A549 (cell line): ENCODE results near the gene BABAM2. TPM values are rescaled to one million over a fixed set of nuclear protein-coding genes. Genes with fewer than 3 reads are reported as not detected.

ENCODE experiments used
- CBX2 ChIP-seq: fragments of 200-600 bp; sonication (generic); IDR thresholded peaks from 2 replicates; pipeline ENCODE4 v1.6.1; 2016; ENCODE audit warnings: low read depth, mild to moderate bottlenecking, borderline replicate concordance
- CBX8 ChIP-seq: fragments of 200-600 bp; sonication (generic); IDR thresholded peaks from 2 replicates; pipeline ENCODE4 v1.6.1; 2016
- CEBPB ChIP-seq, 2 experiments: fragments of >200 bp in 1 of 2; sonication (Bioruptor Twin) in 1 of 2; formaldehyde crosslinking in 1 of 2; IDR thresholded peaks; 2 replicates each; pipeline ENCODE4 v1.6.1; 2012 to 2016
- CHD2 ChIP-seq: fragments of 150-350 bp; IDR thresholded peaks from 2 replicates; pipeline ENCODE4 v1.6.1; 2014; ENCODE audit warnings: low read length; ENCODE audit not compliant: partially characterized antibody
- CHD4 ChIP-seq: fragments of 200-600 bp; sonication (generic); IDR thresholded peaks from 2 replicates; pipeline ENCODE4 v1.6.1; 2016; ENCODE audit warnings: antibody characterized with exemption, mild to moderate bottlenecking, borderline replicate concordance
- EHF ChIP-seq: fragments of 250-450 bp; sonication (Bioruptor Pico); IDR thresholded peaks from 2 replicates; pipeline ENCODE4 v1.5.0; 2020; ENCODE audit warnings: mild to moderate bottlenecking
- EHMT2 ChIP-seq: fragments of 200-600 bp; sonication (generic); IDR thresholded peaks from 2 replicates; pipeline ENCODE4 v1.6.1; 2016; ENCODE audit warnings: antibody characterized with exemption, low read depth, mild to moderate bottlenecking, moderate library complexity
- FOSB ChIP-seq: fragments of 250-450 bp; sonication (Bioruptor Pico); IDR thresholded peaks from 2 replicates; pipeline ENCODE4 v1.5.0; 2020; ENCODE audit warnings: mild to moderate bottlenecking, moderate library complexity
- FOSL2 ChIP-seq, 2 experiments: fragments of 450-650 bp in 1 of 2; fragments of >200 bp in 1 of 2; sonication (Bioruptor Twin) in 1 of 2; formaldehyde crosslinking; IDR thresholded peaks; 2 replicates each; pipeline versions ENCODE4 v1.5.0 to v1.6.1; 2016 to 2020; ENCODE audit warnings: mild to moderate bottlenecking in 1 of 2, moderate library complexity in 1 of 2
- FOXS1 ChIP-seq: fragments of 250-450 bp; sonication (Bioruptor Pico); IDR thresholded peaks from 2 replicates; pipeline ENCODE4 v1.5.0; 2020; ENCODE audit warnings: mild to moderate bottlenecking, moderate library complexity
- GATA3 ChIP-seq: IDR thresholded peaks from 2 replicates; pipeline ENCODE4 v1.6.1; 2012; ENCODE audit warnings: borderline replicate concordance
- HEYL ChIP-seq: fragments of 250-450 bp; sonication (Bioruptor Pico); IDR thresholded peaks from 2 replicates; pipeline ENCODE4 v1.8.0; 2021; ENCODE audit warnings: mild to moderate bottlenecking, moderate library complexity
- HOXB5 ChIP-seq: fragments of 250-450 bp; sonication (Bioruptor Pico); IDR thresholded peaks from 2 replicates; pipeline ENCODE4 v1.5.0; 2020; ENCODE audit warnings: mild to moderate bottlenecking, moderate library complexity
- KDM5A ChIP-seq: fragments of 200-600 bp; sonication (generic); IDR thresholded peaks from 2 replicates; pipeline ENCODE4 v1.6.1; 2016; ENCODE audit warnings: antibody characterized with exemption, mild to moderate bottlenecking
- MYC ChIP-seq: IDR thresholded peaks from 2 replicates; pipeline ENCODE4 v1.6.1; 2012; ENCODE audit warnings: mild to moderate bottlenecking, inconsistent platforms, low read length, improper control_type of control experiment, borderline replicate concordance
- PHF8 ChIP-seq: fragments of 200-600 bp; sonication (generic); IDR thresholded peaks from 2 replicates; pipeline ENCODE4 v1.6.1; 2016; ENCODE audit warnings: low read depth, mild to moderate bottlenecking, antibody characterized with exemption, moderate library complexity, borderline replicate concordance
- POLR2AphosphoS2 ChIP-seq: conservative IDR thresholded peaks from 2 replicates; pipeline ENCODE4 v1.6.1; 2012; ENCODE audit warnings: low read length, improper control_type of control experiment, inconsistent platforms
- RAD21 ChIP-seq, 2 experiments: fragments of >200 bp in 1 of 2; sonication (Bioruptor Twin) in 1 of 2; formaldehyde crosslinking in 1 of 2; IDR thresholded peaks in 1 of 2; conservative IDR thresholded peaks in 1 of 2; 2 replicates in 1 of 2; 3 replicates in 1 of 2; pipeline ENCODE4 v1.6.1; 2012 to 2018; ENCODE audit warnings: inconsistent platforms in 1 of 2
- RNF2 ChIP-seq: fragments of 200-600 bp; sonication (generic); IDR thresholded peaks from 2 replicates; pipeline ENCODE4 v1.6.1; 2016; ENCODE audit warnings: low read depth, mild to moderate bottlenecking, antibody characterized with exemption, moderate library complexity, borderline replicate concordance
- TFCP2L1 ChIP-seq: fragments of 250-450 bp; sonication (Bioruptor Pico); IDR thresholded peaks from 2 replicates; pipeline ENCODE4 v1.5.0; 2021; ENCODE audit warnings: mild to moderate bottlenecking
- ZFP36 ChIP-seq: fragments of 450-650 bp; IDR thresholded peaks from 2 replicates; pipeline ENCODE4 v1.6.1; 2014; ENCODE audit warnings: borderline replicate concordance; ENCODE audit not compliant: partially characterized antibody
- ZSCAN20 ChIP-seq: fragments of 250-450 bp; sonication (Bioruptor Pico); IDR thresholded peaks from 2 replicates; pipeline ENCODE4 v1.8.0; 2022; ENCODE audit warnings: mild to moderate bottlenecking, moderate library complexity
- polyA plus RNA-seq, 4 experiments: library from polyadenylated mRNA; depleted of rRNA in 3 of 4; stranded (reverse); fragments of >200 nt; fragmentation: RNase III in 1 of 4; extraction: RNeasy Plus Mini Kit Qiagen cat#74134 plus additional on column Dnase treatment in 1 of 4; gene quantifications; 2 replicates in 3 of 4; 3 replicates in 1 of 4; pipeline ENCODE4 v1.2.3, GENCODE V29; 2011 to 2017
- TF ChIP-seq, protein P1 (sequence below): fragments of >200 bp; sonication (Bioruptor Twin); formaldehyde crosslinking; IDR thresholded peaks from 3 replicates; pipeline ENCODE4 v1.6.1; 2016
- TF ChIP-seq, protein P2 (sequence below): fragments of 150-350 bp; IDR thresholded peaks from 2 replicates; pipeline ENCODE4 v1.6.1; 2014; ENCODE audit warnings: low read depth, mild to moderate bottlenecking, low read length
- TF ChIP-seq, protein P3 (sequence below): fragments of 250-450 bp; sonication (Bioruptor Pico); IDR thresholded peaks from 2 replicates; pipeline ENCODE4 v1.5.0; 2020; ENCODE audit warnings: low read depth, mild to moderate bottlenecking, moderate library complexity
- TF ChIP-seq, protein P4 (sequence below): IDR thresholded peaks from 2 replicates; pipeline ENCODE4 v1.6.1; 2012
- TF ChIP-seq, protein P5 (sequence below): fragments of 450-650 bp; IDR thresholded peaks from 2 replicates; pipeline ENCODE4 v1.6.1; 2014; ENCODE audit warnings: antibody characterized with exemption
- TF ChIP-seq, protein P6 (sequence below): fragments of 200-600 bp; sonication (generic); IDR thresholded peaks from 2 replicates; pipeline ENCODE4 v1.6.1; 2016; ENCODE audit warnings: antibody characterized with exemption, mild to moderate bottlenecking, moderate library complexity
- TF ChIP-seq, protein P7 (sequence below): fragments of 250-450 bp; sonication (Bioruptor Pico); IDR thresholded peaks from 2 replicates; pipeline ENCODE4 v1.5.0; 2021; ENCODE audit warnings: mild to moderate bottlenecking, moderate library complexity, borderline replicate concordance

The BABAM2 gene
- polyA plus RNA-seq, 2 of the 4 experiments (the other 2 are of a cell fraction), result 53.7 to 78.4 TPM

DNA sequence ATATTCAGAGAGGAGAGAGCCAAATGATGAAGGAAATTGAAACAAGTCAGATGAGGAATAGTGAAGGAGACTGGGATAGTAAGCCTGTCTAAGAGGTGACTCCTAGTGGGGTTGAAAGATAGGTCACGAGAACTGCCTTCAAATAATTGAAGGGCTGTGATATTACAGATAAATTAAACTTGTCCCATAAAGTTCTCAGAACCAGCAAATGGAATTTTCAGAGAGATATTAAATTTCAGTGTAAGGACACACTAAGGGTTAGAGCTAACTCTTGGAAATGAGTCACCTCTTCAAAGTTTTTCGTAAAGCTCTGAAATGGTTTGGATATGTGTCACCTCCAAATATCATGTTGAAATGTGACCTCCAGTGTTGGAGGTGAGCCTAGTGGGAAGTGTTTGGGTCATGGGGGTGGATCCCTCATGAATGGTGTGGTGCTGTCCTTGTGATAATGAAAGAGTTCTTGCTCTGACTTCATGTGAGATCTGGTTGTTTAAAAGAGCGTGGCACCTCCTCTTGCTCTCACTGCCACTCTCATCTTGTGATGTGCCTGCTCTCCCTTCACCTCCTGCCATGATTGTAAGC is 87.3 kb downstream of the BABAM2 start (continued):
- TF ChIP-seq EHMT2 (no peak), TFCP2L1 (no peak), HEYL (CRISPR knock-in tag) (no peak), POLR2AphosphoS2 (no peak), EHF (no peak), FOSB (no peak), RNF2 (no peak), CHD4 (no peak), FOXS1 (CRISPR knock-in tag) (no peak), CHD2 (no peak), GATA3 (peak; percentile 95), KDM5A (no peak), FOSL2 (IDR thresholded peaks at IDR 0.05) (peak; percentile 99), FOSL2 (CRISPR knock-in tag; IDR thresholded peaks at IDR 0.05) (peak; percentile 98), MYC (no peak), HOXB5 (no peak), CEBPB (IDR thresholded peaks at IDR 0.05) (peak; percentile 86 to 95), CBX8 (no peak), CBX2 (no peak), PHF8 (no peak), ZSCAN20 (CRISPR knock-in tag) (no peak), ZFP36 (no peak), RAD21 (conservative IDR thresholded peaks at IDR 0.05 in 1 of 2, IDR thresholded peaks at IDR 0.05 in 1 of 2) (peak; percentile 51 to 77)
- TF ChIP-seq, protein P1, sequence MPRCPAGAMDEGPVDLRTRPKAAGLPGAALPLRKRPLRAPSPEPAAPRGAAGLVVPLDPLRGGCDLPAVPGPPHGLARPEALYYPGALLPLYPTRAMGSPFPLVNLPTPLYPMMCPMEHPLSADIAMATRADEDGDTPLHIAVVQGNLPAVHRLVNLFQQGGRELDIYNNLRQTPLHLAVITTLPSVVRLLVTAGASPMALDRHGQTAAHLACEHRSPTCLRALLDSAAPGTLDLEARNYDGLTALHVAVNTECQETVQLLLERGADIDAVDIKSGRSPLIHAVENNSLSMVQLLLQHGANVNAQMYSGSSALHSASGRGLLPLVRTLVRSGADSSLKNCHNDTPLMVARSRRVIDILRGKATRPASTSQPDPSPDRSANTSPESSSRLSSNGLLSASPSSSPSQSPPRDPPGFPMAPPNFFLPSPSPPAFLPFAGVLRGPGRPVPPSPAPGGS, result peak; percentile 93
- TF ChIP-seq, protein P2, sequence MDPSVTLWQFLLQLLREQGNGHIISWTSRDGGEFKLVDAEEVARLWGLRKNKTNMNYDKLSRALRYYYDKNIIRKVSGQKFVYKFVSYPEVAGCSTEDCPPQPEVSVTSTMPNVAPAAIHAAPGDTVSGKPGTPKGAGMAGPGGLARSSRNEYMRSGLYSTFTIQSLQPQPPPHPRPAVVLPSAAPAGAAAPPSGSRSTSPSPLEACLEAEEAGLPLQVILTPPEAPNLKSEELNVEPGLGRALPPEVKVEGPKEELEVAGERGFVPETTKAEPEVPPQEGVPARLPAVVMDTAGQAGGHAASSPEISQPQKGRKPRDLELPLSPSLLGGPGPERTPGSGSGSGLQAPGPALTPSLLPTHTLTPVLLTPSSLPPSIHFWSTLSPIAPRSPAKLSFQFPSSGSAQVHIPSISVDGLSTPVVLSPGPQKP, result no peak
- TF ChIP-seq, protein P3, sequence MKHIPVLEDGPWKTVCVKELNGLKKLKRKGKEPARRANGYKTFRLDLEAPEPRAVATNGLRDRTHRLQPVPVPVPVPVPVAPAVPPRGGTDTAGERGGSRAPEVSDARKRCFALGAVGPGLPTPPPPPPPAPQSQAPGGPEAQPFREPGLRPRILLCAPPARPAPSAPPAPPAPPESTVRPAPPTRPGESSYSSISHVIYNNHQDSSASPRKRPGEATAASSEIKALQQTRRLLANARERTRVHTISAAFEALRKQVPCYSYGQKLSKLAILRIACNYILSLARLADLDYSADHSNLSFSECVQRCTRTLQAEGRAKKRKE (CRISPR knock-in tag), result no peak
- TF ChIP-seq, protein P4, sequence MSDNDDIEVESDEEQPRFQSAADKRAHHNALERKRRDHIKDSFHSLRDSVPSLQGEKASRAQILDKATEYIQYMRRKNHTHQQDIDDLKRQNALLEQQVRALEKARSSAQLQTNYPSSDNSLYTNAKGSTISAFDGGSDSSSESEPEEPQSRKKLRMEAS, result peak; percentile 88
- TF ChIP-seq, protein P5, sequence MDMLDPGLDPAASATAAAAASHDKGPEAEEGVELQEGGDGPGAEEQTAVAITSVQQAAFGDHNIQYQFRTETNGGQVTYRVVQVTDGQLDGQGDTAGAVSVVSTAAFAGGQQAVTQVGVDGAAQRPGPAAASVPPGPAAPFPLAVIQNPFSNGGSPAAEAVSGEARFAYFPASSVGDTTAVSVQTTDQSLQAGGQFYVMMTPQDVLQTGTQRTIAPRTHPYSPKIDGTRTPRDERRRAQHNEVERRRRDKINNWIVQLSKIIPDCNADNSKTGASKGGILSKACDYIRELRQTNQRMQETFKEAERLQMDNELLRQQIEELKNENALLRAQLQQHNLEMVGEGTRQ, result no peak
- TF ChIP-seq, protein P6, sequence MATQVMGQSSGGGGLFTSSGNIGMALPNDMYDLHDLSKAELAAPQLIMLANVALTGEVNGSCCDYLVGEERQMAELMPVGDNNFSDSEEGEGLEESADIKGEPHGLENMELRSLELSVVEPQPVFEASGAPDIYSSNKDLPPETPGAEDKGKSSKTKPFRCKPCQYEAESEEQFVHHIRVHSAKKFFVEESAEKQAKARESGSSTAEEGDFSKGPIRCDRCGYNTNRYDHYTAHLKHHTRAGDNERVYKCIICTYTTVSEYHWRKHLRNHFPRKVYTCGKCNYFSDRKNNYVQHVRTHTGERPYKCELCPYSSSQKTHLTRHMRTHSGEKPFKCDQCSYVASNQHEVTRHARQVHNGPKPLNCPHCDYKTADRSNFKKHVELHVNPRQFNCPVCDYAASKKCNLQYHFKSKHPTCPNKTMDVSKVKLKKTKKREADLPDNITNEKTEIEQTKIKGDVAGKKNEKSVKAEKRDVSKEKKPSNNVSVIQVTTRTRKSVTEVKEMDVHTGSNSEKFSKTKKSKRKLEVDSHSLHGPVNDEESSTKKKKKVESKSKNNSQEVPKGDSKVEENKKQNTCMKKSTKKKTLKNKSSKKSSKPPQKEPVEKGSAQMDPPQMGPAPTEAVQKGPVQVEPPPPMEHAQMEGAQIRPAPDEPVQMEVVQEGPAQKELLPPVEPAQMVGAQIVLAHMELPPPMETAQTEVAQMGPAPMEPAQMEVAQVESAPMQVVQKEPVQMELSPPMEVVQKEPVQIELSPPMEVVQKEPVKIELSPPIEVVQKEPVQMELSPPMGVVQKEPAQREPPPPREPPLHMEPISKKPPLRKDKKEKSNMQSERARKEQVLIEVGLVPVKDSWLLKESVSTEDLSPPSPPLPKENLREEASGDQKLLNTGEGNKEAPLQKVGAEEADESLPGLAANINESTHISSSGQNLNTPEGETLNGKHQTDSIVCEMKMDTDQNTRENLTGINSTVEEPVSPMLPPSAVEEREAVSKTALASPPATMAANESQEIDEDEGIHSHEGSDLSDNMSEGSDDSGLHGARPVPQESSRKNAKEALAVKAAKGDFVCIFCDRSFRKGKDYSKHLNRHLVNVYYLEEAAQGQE, result no peak
- TF ChIP-seq, protein P7, sequence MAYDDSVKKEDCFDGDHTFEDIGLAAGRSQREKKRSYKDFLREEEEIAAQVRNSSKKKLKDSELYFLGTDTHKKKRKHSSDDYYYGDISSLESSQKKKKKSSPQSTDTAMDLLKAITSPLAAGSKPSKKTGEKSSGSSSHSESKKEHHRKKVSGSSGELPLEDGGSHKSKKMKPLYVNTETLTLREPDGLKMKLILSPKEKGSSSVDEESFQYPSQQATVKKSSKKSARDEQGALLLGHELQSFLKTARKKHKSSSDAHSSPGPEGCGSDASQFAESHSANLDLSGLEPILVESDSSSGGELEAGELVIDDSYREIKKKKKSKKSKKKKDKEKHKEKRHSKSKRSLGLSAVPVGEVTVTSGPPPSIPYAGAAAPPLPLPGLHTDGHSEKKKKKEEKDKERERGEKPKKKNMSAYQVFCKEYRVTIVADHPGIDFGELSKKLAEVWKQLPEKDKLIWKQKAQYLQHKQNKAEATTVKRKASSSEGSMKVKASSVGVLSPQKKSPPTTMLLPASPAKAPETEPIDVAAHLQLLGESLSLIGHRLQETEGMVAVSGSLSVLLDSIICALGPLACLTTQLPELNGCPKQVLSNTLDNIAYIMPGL (CRISPR knock-in tag), result no peak
